Epithelial cell of prostate (primary cell): Measurements from ENCODE around the gene ZFP36L1.

ENCODE experiments used
- DNase-seq: peaks from one replicate; pipeline ENCODE4 v3.0.0-alpha.2; 2011; ENCODE audit warnings: low read depth, low spot score
- H3K27ac ChIP-seq: fragments of 450-650 bp; 2 replicates; pipeline ENCODE4 v1.5.1; 2017; ENCODE audit warnings: mild to moderate bottlenecking

ZFP36L1 gene

GRCh38 chr14:68792979-68793733 lies at the start of gene ZFP36L1:
ZFP36L1 (minus strand) TSS chr14:68793067; CDS start chr14:68792938, 129 bp downstream.
- DNase-seq: peak; percentile 82

GRCh38 chr14:68842298-68842697 lies 49.4 kb upstream of the ZFP36L1 start:
- DNase-seq: no peak
- H3K27ac ChIP-seq: no peak overlapping the region

More at GRCh38 chr14:68792979-68793733, at the start of gene ZFP36L1:
- H3K27ac ChIP-seq: peak within 1 kb of the TSS; percentile 99

DNA sequence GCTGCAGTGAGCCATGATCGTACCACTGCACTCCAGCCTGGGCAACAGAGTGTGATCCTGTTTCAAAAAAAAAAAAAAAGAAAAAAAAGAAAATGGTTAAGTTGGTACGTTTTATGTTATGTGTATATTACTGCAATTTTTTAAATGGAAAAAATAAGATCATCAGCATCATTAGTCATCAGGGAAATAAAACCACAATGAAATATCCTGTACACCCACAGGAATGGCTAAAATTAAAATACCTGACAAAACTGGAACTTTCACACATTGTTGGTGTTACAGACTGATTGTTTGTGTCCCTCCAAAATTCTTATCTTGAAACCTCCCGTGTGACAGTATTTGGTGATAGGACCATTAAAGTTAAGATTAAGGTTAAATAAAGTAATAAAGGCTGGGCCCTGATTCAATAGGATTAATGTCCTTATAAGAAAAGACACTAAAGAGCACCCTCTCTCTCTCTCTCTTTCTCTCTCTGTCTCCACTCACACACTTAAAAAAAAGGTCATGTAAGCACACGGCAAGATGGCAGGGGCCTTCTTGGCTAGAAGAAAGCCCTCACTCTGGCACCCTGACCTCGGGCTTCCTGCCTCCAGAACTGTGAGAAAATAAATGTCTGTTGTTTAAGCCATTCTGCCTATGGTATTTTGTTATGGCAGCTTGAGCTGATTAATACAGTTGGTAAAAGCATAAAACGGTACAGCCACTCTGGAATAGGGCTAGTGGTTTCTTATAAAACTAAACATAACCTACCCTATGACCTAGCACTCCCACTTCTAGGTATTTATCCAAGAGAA lies 48.3 kb upstream of the ZFP36L1 start:
- DNase-seq: no peak
- no peak overlapping the region for H3K27ac ChIP-seq

GRCh38 chr14:68840454-68840853 lies 47.6 kb upstream of the ZFP36L1 start:
- DNase-seq: no peak
- H3K27ac ChIP-seq: no peak overlapping the region

DNA sequence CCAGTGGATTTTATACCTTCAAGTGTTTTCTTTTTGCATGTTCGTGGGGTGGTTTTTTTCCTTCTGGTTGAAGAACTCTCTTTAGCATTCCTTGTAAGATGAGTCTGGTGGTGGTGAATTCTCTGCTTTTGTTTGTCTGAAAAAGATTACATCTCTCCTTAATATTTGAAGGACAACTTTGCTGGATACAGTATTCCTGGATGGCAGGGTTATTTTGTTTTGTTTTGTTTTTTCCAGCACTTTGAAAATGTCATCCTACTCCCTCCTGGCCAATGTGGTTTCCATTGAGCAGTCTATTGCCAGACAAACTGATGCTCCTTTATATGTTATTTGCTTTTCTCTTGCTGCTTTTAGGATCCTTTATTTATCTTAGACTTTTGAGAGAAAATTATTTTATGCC lies 43.2 kb upstream of the ZFP36L1 start:
- no peak overlapping the region for H3K27ac ChIP-seq
- no peak for DNase-seq

DNA sequence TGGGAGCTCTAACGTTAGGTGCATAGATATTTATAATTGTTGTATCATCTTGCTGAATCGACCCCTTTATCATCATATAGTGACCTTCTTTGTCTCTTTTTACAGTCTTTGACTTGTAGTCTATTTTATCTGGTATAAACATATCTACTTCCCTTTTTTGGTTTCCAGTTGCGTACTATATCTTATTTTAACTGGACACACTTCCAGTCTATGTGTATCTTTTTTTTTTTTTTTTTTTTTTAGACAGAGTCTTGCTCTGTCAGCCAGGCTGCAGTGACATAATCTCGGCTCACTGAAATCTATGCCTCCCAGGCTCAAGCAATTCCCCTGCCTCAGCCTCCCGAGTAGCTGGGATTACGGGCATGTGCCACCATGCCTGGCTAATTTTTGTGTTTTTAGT lies 41.9 kb upstream of the ZFP36L1 start:
- DNase-seq: no peak
- H3K27ac ChIP-seq: no peak overlapping the region

DNA sequence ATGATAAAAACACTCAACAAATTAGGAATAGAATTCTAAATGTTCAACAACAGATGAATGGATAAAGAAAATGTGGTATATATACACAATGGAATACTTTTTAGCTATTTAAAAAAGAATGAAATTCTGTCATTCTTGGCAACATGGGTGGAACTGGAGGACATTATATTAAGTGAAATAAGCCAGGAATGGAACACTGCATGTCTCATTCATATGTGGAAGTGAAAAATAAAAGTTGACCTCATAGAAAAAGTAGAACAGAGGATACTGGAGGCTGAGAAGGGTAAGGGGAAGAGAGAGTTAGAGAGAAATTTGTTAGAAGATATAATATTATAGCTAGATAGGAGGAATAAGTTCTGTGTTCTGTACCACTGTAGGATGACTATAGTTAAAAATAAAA lies 35.8 kb upstream of the ZFP36L1 start:
- no peak overlapping the region for H3K27ac ChIP-seq
- no peak for DNase-seq

GRCh38 chr14:68825729-68826128 lies 32.9 kb upstream of the ZFP36L1 start:
- no peak overlapping the region for H3K27ac ChIP-seq
- no peak for DNase-seq

- no peak for DNase-seq
- no peak overlapping the region for H3K27ac ChIP-seq
Observed at GRCh38 chr14:68824517-68825347, 31.9 kb upstream of the ZFP36L1 start.

DNA sequence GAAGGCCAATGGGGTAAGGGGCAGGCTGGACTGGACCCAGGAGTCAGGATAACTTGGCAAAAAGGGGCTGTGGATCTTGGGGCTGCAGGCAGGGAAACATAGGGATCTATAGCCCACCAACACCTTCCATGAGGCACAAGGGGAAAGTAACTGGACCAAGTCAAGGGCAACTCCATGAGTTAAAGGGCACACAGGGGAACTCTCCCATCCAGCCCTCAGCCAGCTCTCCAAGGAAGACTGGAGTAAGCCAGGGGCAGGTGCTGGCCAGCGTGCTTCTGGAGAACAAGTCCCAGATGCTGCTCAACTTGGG lies 31.3 kb upstream of the ZFP36L1 start:
- H3K27ac ChIP-seq: no peak overlapping the region
- DNase-seq: no peak

DNA sequence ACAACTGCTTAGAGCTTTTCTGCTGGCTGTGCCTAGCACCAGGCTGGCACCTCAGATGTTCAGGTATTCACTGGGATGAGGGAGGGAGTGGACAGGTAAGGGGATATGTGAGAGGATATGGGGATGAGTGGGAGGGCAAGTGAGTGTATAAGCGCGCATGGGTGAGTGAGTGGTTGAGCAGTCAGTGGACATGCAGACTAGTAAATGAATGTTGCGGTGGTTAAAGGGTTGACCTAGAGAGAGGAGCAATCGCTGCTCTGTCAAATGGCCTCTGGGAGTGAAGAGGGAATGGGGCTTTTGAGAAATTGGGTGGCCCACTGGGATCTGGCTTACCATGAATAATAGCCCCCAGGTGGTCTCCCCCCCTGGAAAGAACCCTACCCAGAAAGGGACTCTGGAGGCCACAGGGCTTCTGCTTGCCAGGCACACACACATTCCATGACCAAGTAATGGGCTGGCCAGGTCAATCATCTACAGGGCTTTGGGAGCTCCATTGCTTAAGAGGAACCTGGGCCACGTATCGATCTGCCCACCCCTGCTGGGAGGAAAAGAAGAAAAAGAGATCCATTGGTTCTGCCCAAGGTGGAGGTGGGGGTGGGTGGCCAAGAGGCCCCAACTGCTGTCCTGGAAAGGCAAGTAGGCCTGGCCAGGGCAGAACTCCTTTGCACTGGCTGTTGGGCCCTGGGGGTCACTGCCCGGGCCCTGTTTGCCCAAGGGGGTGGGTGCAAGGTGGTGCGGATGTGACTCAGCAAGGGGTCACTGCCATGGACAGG lies 30.8 kb upstream of the ZFP36L1 start:
- DNase-seq: no peak
- H3K27ac ChIP-seq: no peak overlapping the region

GRCh38 chr14:68822926-68823325 lies 30.1 kb upstream of the ZFP36L1 start:
- no peak overlapping the region for H3K27ac ChIP-seq
- no peak for DNase-seq

DNA sequence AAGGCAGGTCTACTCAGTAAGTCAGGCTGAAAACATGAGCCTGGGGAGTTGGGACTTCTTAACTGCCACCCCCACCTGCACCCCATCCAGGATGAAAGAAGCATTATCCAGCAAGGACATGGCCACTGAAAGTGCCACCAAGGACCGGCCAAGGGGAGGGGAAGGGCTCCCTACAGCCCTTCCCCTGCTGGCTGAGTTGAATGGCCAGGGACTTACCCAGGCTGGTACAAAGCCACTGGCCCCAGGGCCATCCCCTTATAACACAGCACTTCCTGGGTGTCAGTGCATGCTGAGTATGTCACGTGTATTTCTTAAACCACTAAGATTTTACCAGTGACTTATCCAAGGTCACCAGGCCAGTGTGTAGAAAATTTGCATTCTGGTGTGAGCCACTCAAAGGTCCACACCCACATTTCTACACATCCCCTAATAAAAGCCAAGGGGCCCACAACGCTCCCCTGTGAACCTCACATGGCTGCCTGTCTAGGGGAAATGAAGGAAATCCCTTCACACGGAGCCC lies 29.3 kb upstream of the ZFP36L1 start:
- DNase-seq: no peak
- H3K27ac ChIP-seq: no peak overlapping the region

DNA sequence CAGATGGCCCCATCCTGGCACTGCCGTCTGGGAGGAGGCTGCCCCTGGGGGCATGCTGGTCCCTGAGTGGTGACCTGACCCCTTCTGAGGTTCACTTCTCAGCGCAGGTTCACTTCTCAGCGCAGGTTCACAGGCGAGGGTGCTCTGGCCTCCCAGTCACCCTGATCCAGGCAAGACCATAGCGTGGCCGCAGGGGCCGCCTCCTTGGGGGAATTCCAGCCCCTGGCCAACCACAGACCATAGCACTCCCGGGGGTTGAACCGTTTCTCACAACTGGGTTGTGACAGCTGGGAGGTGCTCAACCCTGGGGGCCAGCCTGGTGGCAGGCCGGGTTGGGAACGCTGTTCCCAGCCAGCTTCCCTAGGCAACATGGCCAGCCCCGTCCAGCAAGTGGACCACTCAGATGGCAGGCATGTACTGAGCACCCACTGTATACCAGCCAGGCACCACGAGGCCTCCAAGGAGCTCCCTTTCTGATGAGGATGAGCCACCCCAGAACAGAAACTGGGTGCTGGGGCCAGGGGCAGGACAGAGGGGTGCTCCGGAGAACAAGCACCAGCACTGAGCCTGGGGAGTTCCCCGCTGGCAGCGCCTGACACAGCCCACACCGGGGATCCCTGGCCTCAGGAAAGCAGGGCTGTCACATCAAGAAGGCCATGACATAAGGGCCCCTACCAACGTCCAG lies 28.3 kb upstream of the ZFP36L1 start:
- no peak for DNase-seq
- H3K27ac ChIP-seq: no peak overlapping the region

- H3K27ac ChIP-seq: no peak overlapping the region
- DNase-seq: no peak
Observed at GRCh38 chr14:68820536-68820935, 27.7 kb upstream of the ZFP36L1 start.

DNA sequence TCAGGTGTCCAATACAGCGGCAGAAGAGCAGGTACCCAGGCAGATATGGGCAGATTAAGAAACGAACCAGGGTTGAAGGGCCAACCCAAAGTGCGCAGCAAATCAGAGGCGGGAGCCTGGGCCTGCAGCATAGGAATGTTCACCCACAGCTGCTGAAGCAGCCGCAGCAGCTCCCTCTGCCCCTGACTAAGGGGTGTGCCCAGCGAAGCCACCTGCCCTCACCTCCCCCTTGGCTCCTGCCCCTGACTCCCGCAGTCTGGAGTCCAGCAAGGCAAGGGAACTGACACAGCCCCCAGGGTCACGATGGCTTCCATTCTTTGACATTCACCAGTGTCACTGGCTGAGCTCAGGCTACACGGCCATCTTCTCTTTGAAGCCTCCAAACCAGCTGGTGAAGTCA lies 27.3 kb upstream of the ZFP36L1 start:
- DNase-seq: no peak
- H3K27ac ChIP-seq: peak overlapping the region; percentile 43

GRCh38 chr14:68819260-68819691 lies 26.4 kb upstream of the ZFP36L1 start:
- H3K27ac ChIP-seq: peak overlapping the region; percentile 43
- peak; percentile 89 for DNase-seq

DNA sequence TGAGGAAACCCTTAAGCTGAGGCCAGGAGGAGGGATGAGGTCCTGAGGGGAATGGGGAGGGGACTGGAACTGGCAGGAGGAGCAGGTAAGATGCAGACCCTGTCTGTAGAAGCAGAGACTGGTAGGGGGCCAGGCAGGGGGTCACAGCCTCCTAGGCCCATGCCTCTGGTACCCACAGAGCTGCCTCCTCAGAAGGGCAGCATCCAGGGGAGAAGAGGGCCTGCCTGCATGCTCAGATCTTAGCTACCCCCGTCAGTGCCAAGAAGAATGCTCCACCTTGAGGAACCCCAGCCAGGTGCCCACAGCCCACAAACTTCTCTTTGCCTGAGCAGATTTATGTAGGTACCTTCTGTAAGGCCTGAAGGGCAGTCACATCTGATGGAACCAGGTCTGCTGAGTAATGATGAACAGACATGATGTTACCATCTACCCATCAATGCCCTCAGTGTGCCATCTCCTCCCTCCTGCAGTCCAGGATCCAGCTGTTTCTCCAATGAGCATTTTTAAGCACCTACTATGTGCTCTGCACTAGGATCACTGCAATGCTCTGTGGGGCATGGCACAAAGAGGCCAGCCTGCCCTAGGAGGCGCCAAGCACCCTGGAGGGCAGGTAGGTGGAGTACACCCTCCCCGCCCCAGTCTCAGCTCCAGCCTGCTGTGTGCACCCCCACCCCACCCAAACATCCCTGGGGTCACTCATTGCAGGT lies 24.8 kb upstream of the ZFP36L1 start:
- no peak for DNase-seq
- H3K27ac ChIP-seq: no peak overlapping the region

- DNase-seq: no peak
- peak overlapping the region; percentile 90 for H3K27ac ChIP-seq
Observed at GRCh38 chr14:68816943-68817430, 24.1 kb upstream of the ZFP36L1 start.
